Endothelial cell of umbilical vein (primary cell): ENCODE data around the gene BSND. TPM values are rescaled to one million over a fixed set of nuclear protein-coding genes. Genes with fewer than 3 reads are reported as not detected.

ENCODE experiments used
- BruUV-seq: library from RNA; stranded (reverse); fragments of 400-500 nt; replicated peaks from 2 replicates; lab custom pipeline; 2021; lab: Mats Ljungman, UMichigan
- CTCF ChIA-PET: fragments of 300-600, 350-600 bp; sonication (Branson Sonifier 250); formaldehyde crosslinking; loops from one replicate; lab custom pipeline; 2021; ENCODE audit warnings: antibody characterized with exemption, inconsistent platforms; lab: Charles Lee
- POLR2A ChIA-PET: fragments of 300-600, 350-600 bp; sonication (Branson Sonifier 250); formaldehyde crosslinking; loops from one replicate; lab custom pipeline; 2021; ENCODE audit warnings: antibody characterized with exemption, inconsistent platforms; lab: Charles Lee
- DNase-seq: peaks from one replicate; pipeline ENCODE4 v3.0.0-alpha.2; 2011; ENCODE audit warnings: low read depth, low spot score
- FAIRE-seq: peaks from 2 replicates; lab custom pipeline; 2011; peaks lifted over from hg19 to GRCh38; lab: Jason Lieb, UNC
- H2AFZ ChIP-seq: 2 replicates; pipeline ENCODE4 v1.6.0; 2012; ENCODE audit warnings: low read depth, low read length, control low read depth, inconsistent platforms
- H3K27ac ChIP-seq: 2 replicates; pipeline ENCODE4 v1.5.1; 2011; ENCODE audit warnings: low read depth, mild to moderate bottlenecking, control low read depth, low read length, moderate library complexity; ENCODE audit not compliant: insufficient read depth
- H3K27me3 ChIP-seq, 2 experiments: 2 replicates each; pipeline versions ENCODE4 v1.6.0 to v1.6.1; 2011; ENCODE audit warnings: low read length in 2 of 2, mixed read lengths in 1 of 2; ENCODE audit not compliant: control insufficient read depth in 2 of 2, insufficient read depth in 2 of 2
- H3K36me3 ChIP-seq, 2 experiments: 2 replicates in 1 of 2; 3 replicates in 1 of 2; pipeline ENCODE4 v1.5.1; 2011; ENCODE audit warnings: low read length in 2 of 2, mild to moderate bottlenecking in 1 of 2, moderate library complexity in 1 of 2; ENCODE audit not compliant: control insufficient read depth in 2 of 2, insufficient read depth in 2 of 2; ENCODE audit errors: extremely low read depth in 1 of 2
- H3K4me1 ChIP-seq: 3 replicates; pipeline ENCODE4 v1.5.1; 2011; ENCODE audit warnings: mild to moderate bottlenecking, low read length; ENCODE audit not compliant: control insufficient read depth, insufficient read depth; ENCODE audit errors: extremely low read depth
- H3K4me2 ChIP-seq: 2 replicates; pipeline ENCODE4 v1.6.1; 2011; ENCODE audit warnings: low read length, control low read depth, mixed read lengths; ENCODE audit not compliant: insufficient read depth
- H3K4me3 ChIP-seq, 3 experiments: fragments of 200-600 bp in 1 of 3; sonication (generic), shearing (Covaris generic) in 1 of 3; replicated peaks in 1 of 3; 2 replicates each; pipeline ENCODE4 v1.5.1; 2011 to 2016; ENCODE audit warnings: control low read depth in 3 of 3, low read length in 3 of 3, mild to moderate bottlenecking in 2 of 3, inconsistent platforms in 1 of 3, low read depth in 1 of 3, moderate library complexity in 1 of 3; ENCODE audit not compliant: insufficient read depth in 1 of 3
- H3K79me2 ChIP-seq: 2 replicates; pipeline ENCODE4 v1.6.0; 2012; ENCODE audit warnings: low read length, inconsistent platforms; ENCODE audit not compliant: control insufficient read depth, insufficient read depth
- H3K9ac ChIP-seq: replicated peaks from 2 replicates; pipeline ENCODE3; 2011; ENCODE audit warnings: low read length, control low read depth; ENCODE audit not compliant: insufficient read depth; ENCODE audit errors: extremely low read depth
- H3K9me1 ChIP-seq: replicated peaks from 3 replicates; pipeline ENCODE4 v1.6.0; 2011; ENCODE audit warnings: mild to moderate bottlenecking, low read length; ENCODE audit not compliant: control insufficient read depth, insufficient read depth; ENCODE audit errors: extremely low read depth
- H3K9me3 ChIP-seq: replicated peaks from 2 replicates; pipeline ENCODE4 v1.5.1; 2012; ENCODE audit warnings: low read length, inconsistent platforms; ENCODE audit not compliant: control insufficient read depth, insufficient read depth
- H4K20me1 ChIP-seq: replicated peaks from 2 replicates; pipeline ENCODE3; 2011; ENCODE audit warnings: mild to moderate bottlenecking, low read length; ENCODE audit not compliant: control insufficient read depth, insufficient read depth; ENCODE audit errors: extremely low read depth
- EZH2 ChIP-seq: IDR thresholded peaks from 2 replicates; pipeline ENCODE4 v1.6.1; 2012; ENCODE audit warnings: borderline replicate concordance, low read depth, mild to moderate bottlenecking, moderate library complexity, low read length, inconsistent platforms; ENCODE audit not compliant: severe bottlenecking
- FOS ChIP-seq: IDR thresholded peaks from 2 replicates; pipeline ENCODE4 v1.6.1; 2011; ENCODE audit warnings: mild to moderate bottlenecking, low read length, moderate library complexity, borderline replicate concordance; ENCODE audit not compliant: insufficient read depth
- GATA2 ChIP-seq: IDR thresholded peaks from 2 replicates; pipeline ENCODE4 v1.7.0; 2011; ENCODE audit warnings: low read depth, mild to moderate bottlenecking, moderate library complexity, mixed read lengths, low read length; ENCODE audit not compliant: insufficient read length, insufficient read depth
- JUN ChIP-seq: IDR thresholded peaks from 2 replicates; pipeline ENCODE4 v1.6.1; 2011; ENCODE audit warnings: borderline replicate concordance, low read depth; ENCODE audit not compliant: insufficient read length, insufficient read depth
- MAX ChIP-seq: IDR thresholded peaks from 2 replicates; pipeline ENCODE4 v1.6.1; 2011; ENCODE audit not compliant: insufficient read depth, insufficient read length
- MYC ChIP-seq: IDR thresholded peaks from one replicate; pipeline ENCODE4 v1.6.1; 2011; ENCODE audit warnings: mild to moderate bottlenecking, low read depth, low read length
- POLR2A ChIP-seq: IDR thresholded peaks from 2 replicates; pipeline ENCODE4 v1.6.1; 2012; ENCODE audit warnings: low read depth, mild to moderate bottlenecking, control low read depth, low read length
- POLR2AphosphoS5 ChIP-seq: IDR thresholded peaks from 2 replicates; pipeline ENCODE4 v1.6.1; 2012; ENCODE audit warnings: low read depth, mild to moderate bottlenecking, control low read depth, low read length, moderate library complexity; ENCODE audit not compliant: insufficient read depth
- dilution Hi-C: fragments of 300-500 bp; cut with MboI; formaldehyde crosslinking; loops from one replicate; pipeline ENCODE4 v1.15.0; 2019; ENCODE audit warnings: low sequenced_read_pairs; ENCODE audit not compliant: extremely low pct_ligation_motif_present
- intact Hi-C: fragments of 100-400 bp; cut with micrococcal nuclease; formaldehyde crosslinking; loops from one replicate; pipeline ENCODE4 v1.10.0; 2022
- polyA plus RNA-seq, 4 experiments: library from polyadenylated mRNA; depleted of rRNA in 3 of 4; stranded (reverse) in 3 of 4; unstranded in 1 of 4; fragments of >200 nt; gene quantifications; 2 replicates each; pipeline versions ENCODE4 v1.2.1 to v1.2.3, GENCODE V29; 2011 to 2012; ENCODE audit warnings: missing spikeins in 1 of 4
- total RNA-seq: library from RNA; stranded (reverse); gene quantifications from 2 replicates; pipeline ENCODE4 v1.2.3, GENCODE V29; 2021
- TF ChIP-seq, protein P1 (sequence below), 2 donors: IDR thresholded peaks; 1 replicate in 1 of 2; 2 replicates in 1 of 2; pipeline ENCODE4 v1.5.1; 2011; ENCODE audit warnings: low read length in 2 of 2, mild to moderate bottlenecking in 2 of 2, moderate library complexity in 2 of 2, control low read depth in 1 of 2, inconsistent platforms in 1 of 2, low read depth in 1 of 2; ENCODE audit not compliant: insufficient read depth in 1 of 2; ENCODE audit errors: extremely low read depth in 1 of 2

Gene BSND
- total and polyA plus RNA-seq, 2 donors (not counting 3 experiments of a cell fraction or from before 2014, with no cell fraction given), result not detected

- intact Hi-C loops, result no loop called here
- CTCF ChIA-PET, result interaction anchor here (2.5 to 2.8 kb wide), 2 partner anchors 9 to 14 kb away, joined by 9 to 10 read pairs; no protein-coding TSS in a partner anchor
These were observed 39.5 kb upstream of the BSND start for GRCh38 chr1:54959241-54959640.

More at GRCh38 chr1:54959241-54959640, 39.5 kb upstream of the BSND start:
- no peaks in the 10 kb centered on the region for H3K9me1 ChIP-seq
- TF ChIP-seq FOS, result no peak
- TF ChIP-seq POLR2AphosphoS5, result no peak
- TF ChIP-seq MAX, result no peak
- TF ChIP-seq GATA2, result no peak
- TF ChIP-seq POLR2A, result no peak
- no peak for TF ChIP-seq MYC
- TF ChIP-seq EZH2, result no peak
- no peak for TF ChIP-seq JUN
- TF ChIP-seq, protein P1, sequence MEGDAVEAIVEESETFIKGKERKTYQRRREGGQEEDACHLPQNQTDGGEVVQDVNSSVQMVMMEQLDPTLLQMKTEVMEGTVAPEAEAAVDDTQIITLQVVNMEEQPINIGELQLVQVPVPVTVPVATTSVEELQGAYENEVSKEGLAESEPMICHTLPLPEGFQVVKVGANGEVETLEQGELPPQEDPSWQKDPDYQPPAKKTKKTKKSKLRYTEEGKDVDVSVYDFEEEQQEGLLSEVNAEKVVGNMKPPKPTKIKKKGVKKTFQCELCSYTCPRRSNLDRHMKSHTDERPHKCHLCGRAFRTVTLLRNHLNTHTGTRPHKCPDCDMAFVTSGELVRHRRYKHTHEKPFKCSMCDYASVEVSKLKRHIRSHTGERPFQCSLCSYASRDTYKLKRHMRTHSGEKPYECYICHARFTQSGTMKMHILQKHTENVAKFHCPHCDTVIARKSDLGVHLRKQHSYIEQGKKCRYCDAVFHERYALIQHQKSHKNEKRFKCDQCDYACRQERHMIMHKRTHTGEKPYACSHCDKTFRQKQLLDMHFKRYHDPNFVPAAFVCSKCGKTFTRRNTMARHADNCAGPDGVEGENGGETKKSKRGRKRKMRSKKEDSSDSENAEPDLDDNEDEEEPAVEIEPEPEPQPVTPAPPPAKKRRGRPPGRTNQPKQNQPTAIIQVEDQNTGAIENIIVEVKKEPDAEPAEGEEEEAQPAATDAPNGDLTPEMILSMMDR (IDR thresholded peaks at IDR 0.05; ENCODE audit: extremely low read depth in 1 of 2, insufficient read depth in 1 of 2, low read depth in 1 of 2, low read length in 2 of 2), result no peak
- no peaks in the 10 kb centered on the region for H3K79me2 ChIP-seq
- BruUV-seq, result no TSS peak
- H3K36me3 ChIP-seq, result no peaks in the 10 kb centered on the region
- dilution Hi-C loops, result no loop called here
- no peak overlapping the region for H3K9ac ChIP-seq
- POLR2A ChIA-PET, result no interaction called here
- H3K27me3 ChIP-seq, result no peaks in the 10 kb centered on the region
- peaks cover 17% of the 10 kb centered on the region for H3K4me1 ChIP-seq
- FAIRE-seq, result no peak
- no peak overlapping the region for H2AFZ ChIP-seq
- H3K9me3 ChIP-seq, result no peaks in the 10 kb centered on the region
- no peak for DNase-seq
- H3K4me2 ChIP-seq, result no peak overlapping the region
- no peak overlapping the region for H3K4me3 ChIP-seq
- H3K27ac ChIP-seq, result no peak overlapping the region
- H4K20me1 ChIP-seq, result no peaks in the 10 kb centered on the region
